T-helper 2 cell (primary cell): Measurements from ENCODE around the gene ABCC1.
"Not testable (repeated sequence)": the region's sequence is repeated elsewhere in the genome, so short reads cannot be mapped to it uniquely, and the experiment has no call there.

ENCODE experiments used
- DNase-seq, 5 experiments: peaks; one replicate each; pipeline versions ENCODE4 v3.0.0 to v3.0.0-alpha.2; 2012 to 2022

ABCC1 gene

DNA sequence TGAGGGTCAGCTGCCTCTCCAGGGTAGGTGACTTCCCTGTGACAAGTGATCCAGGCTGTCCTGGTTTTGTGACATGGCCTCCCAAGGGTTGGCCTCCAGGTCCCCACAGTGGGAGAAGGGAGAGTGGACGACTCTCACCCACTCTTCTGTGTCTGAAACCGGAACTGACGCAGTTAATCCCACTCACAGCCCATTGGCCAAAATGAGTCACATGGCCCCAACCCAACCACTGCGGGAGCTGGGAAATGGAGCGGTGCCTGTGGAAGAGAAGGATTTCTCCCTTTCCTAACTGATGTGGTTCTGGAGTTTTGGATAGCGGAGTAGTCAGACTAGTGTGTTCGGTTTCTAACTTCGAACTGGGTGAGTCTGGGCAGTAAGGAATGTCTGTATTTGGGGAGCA, 194.5 kb downstream of the ABCC1 start:
- DNase-seq, result no peak

DNA sequence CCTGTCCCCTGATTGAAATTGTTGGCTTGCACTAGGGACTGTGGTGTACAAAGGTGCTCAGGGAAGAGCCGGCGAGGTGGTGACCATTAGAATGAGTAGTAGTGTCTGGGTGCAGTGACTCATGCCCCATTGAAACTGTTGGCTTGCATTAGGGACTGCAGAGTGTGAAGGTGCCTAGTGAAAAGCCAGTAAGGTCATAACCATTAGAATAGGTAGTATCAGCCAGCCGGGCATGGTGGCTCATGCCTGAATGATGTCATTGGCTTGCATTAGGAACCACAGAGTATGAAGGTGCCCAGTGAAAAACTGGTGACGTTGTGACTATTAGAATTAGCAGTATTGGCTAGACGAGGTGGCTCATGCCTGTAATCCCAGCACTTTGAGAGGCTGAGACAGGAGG, 195.0 kb downstream of the ABCC1 start:
- DNase-seq, result no peak

DNA sequence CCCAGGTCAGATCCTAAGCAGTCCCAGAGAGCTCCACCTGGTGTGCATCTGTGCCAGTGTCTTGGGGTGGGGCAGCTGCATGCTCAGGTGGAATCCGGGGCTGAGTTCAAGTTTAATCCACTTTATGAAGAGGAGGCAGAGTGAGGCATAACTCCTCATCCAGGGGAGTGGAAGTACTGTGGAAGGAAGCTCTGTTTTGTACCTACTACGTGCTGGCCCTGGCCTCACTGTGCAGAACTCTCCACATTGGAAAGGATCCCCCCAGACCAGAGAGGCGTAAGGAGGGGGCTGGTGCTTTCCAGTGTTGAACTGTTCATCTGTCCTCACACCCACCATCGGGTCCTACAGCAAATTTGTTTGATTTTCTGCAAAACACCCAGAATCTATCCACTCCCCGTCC, 195.9 kb downstream of the ABCC1 start:
- DNase-seq, result no peak

DNA sequence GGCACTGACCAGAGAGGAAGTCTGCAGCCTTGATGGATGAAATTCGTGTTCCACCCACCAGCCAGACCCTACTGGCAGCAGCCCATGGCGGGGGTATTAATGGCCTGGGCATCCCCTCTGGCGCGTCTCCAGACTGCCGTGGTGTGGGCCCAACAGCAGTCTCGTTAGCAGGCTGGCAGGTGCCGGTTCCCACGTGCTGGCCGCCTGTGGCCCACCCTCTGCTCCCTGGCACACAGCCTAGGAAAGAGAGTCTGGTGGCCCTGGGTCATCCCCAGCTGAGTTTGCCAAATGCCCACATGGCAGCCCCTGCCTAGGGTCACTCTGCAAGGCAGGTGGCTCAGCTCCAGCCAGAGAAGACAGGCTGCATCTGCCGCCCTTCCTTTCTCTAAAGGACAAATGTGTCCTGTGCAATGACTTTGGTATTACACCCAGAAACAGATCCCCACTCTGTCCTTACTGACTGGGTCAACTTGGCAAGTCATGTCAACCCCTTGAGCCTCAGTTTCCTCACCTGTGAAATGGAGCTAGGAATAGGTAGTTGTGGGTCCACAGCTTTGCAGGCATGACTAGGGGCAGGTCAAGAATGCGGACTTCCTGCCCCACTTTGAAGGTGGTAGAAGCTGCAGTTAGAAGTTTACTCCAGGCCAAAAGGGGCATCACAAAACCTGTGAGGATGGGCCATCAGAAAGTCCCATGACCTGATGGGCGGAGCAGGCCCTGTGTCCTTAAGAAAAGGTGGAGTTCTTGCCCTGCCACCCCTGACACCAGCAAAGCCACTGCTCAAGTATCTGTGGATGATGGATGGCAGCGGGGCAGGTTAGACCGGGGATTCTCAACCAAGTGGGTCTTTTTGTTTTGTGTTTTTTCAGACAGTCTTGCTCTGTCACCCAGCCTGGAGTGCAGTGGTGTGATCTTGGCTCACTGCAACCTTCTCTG, 197.2 kb downstream of the ABCC1 start:
- no peak for DNase-seq

DNA sequence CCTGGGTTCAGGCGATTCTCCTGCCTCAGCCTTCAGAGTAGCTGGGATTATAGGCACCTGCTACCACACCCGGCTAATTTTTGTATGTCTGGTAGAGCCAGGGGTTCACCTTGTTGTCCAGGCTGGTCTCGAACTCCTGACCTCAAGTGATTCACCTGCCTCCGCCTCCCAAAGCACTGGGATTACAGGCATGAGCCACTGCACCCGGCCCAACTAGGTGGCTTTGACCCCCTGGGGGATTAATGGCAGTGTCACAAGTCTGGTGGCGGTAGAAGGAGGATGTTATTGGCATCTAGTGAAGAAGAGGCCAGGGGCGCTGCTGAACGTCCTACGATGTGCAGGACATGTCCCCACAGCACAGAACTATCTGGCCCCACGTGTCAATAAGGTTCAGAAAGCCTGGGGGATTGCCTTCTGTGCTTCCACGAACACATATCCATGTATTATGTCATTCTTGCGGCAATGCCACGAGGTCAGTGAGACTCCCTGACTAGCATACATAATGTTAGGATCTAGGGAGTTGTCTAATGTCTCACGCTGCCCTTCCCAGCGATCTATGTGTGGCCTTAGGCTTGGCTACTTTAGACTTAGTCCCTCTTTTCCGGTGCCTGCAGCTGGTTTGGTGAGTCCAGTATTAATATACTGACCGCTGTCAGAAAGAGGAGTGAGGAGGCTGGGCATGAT, 198.0 kb downstream of the ABCC1 start:
- no peak for DNase-seq

DNA sequence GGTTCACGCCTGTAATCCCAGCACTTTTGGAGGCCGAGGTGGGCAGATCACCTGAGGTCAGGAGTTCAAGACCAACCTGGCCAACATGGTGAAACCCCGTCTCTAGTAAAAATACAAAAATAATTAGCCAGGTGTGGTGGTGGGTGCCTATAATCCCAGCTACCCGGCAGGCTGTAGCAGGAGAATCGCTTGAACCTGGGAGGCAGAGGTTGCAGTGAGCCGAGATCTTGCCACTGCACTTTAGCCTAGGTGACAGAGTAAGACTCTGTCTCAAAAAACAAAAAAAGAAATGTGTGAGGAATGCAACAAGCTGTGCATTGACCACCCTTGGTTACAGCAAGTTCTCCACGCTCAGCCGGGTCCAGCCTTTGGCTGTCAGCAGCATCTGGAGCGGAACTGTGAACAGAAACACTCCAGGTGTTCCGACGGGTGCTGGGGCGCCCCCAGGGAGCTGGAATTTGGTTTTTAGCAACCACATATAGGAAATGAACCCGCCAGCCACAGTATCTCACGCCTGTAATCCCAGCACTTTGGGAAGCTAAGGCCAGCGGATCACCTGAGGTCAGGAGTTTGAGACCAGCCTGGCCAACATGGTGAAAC, 198.7 kb downstream of the ABCC1 start:
- not testable (repeated sequence) for DNase-seq

DNA sequence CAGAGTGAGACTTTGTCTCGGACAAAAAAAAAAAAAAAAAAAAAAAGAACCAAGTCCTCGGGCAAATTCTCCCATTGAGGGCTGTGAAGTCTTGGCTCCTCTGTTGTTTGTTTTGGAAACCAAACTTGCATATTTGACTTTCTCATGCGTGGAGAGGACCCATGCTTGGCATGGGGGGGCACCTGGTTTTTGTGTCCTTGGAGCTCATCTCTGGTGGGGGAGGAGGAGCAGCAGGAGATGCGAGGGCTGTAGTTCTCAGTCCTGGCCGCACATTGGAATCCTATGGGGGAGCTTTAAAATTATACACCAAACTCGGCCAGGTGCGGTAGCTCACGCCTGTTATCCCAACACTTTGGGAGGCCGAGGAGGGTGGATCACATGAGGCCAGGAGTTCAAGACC, 199.3 kb downstream of the ABCC1 start:
- DNase-seq, result no peak

DNA sequence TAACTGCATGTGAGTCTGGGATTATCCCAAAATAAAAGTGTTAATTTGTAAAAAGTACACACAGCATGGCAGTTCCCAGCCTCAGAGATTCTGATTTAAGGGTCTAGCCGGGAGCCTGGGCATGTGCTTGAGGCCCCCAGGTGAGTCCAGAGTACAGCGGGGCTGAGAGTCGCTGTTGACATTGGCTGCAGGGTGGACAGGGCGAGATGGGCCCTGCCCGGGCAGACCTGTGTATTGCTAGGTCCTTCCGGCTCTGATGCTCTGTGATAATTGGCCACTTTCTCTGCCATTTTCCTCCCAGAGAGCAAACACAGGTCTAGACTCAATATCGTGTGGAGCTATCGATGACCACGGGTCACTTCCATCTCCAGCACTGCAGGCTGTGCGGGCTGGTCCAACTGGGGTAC, 200.3 kb downstream of the ABCC1 start:
- no peak for DNase-seq

DNA sequence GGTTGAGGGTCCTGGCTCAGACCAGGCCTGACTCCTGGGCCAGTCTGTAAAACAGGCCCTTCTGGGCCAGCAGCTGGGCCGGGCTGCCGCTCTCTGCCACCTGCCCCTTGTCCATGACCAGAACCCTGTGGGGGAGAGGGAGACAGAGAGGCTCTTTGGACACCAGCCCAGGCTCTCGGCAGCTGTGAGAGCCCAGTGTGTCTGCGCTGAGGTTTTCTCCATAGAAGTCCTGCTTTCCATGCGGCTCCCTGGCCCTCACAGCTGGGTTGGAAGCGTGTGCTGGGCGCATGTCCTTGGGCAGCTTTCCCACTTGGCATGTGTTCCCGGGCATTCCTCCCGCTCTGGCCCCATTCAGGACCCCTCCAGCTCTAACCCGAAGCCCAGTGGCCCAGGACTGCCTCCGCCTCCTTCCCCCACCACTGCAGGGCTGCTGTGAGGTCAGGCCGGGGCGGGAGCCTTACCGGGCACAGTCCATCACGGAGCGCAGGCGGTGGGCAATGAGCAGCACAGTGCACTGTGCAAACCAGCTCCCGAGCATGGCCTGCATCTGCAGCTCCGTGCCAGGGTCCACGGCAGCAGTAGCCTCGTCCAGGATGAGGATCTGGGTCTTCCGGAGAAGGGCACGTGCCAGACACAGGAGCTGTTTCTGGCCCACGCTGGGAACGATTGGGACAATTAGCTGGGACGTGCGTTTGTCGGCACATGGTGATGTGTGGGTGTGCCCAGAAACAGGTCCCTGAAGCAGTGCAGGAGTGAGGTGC, 200.9 kb downstream of the ABCC1 start:
- no peak for DNase-seq

DNA sequence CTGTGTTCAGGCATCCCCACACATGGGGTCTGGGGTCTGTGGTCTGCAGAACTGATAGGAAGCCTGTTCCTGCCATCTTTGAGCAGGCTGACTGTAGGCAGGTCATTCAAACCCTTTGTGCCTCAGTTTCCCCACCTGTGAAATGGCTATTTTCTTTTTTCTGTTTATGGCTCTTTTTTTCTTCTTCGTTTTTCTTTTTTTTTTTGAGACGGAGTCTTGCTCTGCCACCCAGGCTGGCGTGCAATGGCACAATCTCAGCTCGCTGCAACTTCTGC, 201.4 kb downstream of the ABCC1 start:
- no peak for DNase-seq

DNA sequence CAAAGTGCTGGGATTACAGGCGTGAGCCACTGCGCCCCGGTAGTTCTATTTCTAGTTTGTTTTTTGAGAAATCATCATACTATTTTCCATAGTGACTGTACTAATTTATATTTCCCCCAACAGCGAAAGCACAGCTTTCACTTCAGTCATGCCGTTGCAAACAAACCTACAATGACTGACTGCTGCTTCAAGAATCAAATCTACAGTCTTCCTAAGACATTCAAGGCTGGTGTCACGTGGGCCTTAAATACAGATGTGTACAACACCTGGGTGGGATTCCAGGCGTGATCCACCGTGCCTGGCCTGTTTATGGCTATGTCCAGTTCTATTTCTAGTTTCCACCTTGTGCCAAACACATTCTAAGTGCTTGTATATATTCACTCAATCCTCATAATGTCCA, 201.9 kb downstream of the ABCC1 start:
- DNase-seq, result no peak

DNA sequence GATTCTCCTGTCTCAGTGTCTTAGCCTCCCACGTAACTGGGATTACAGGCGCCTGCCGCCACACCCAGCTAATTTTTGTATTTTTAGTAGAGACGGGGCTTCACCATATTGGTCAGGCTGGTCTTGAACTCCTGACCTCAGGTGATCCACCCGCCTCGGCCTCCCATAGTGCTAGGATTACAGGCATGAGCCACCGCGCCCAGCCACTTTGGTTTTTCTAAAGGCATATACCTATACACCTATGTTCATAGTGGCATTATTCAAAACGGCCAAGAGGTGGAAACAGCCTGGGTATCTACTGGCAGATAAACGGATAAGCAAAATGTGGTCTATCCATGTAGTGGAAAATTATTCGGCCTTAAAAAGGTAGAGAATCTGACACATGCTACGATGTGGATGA, 203.6 kb downstream of the ABCC1 start:
- DNase-seq, result not testable (repeated sequence)

DNA sequence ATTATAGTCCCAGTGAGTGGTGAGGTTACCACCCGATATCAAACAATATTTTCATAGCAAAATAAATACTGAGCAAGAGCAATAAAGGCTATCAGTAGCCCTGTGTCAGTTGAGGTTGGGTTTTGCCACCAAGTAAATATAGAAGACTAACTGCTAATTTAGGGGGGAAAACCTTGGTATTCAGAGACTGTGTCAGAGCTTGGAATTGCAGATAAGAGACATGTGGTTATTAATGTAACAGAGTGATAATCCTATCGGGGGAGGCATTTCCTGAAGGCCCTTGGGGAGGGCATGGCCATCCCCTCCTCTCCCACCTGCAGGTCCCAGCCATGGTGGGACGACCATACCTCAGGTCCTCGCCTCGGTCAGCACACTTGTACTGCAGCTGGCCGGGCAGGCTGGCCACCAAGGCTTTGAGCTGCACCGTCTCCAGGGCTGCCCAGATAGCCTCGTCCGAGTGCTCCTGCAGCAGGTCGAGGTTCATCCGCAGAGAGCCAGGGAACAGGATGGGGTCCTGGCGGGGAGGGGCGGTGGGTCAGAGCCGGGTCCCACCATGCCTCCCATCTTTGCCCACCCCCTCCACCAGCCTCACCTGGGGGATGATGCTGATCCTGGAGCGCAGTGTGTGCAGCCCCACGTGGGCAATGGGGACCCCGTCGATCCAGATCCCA, 205.0 kb downstream of the ABCC1 start:
- DNase-seq, result no peak

DNA sequence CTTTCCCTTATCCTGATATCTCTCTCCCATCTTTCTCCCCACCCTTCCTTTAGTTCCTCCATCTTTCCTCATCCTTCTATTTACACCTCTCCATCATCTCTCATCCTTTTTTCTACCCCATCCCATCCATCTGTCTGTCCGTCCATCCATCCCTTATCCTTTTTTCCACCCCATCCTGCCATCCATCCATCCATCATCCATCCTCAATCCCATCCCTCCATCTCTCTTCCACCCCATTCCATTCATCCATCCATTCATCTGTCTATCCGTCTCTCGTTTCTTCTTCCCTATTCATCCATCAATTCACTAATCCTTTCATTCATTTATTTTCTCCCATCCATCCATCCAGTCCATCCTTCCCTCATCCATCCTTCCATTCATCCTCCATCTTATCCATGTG, 205.8 kb downstream of the ABCC1 start:
- DNase-seq, result no peak

DNA sequence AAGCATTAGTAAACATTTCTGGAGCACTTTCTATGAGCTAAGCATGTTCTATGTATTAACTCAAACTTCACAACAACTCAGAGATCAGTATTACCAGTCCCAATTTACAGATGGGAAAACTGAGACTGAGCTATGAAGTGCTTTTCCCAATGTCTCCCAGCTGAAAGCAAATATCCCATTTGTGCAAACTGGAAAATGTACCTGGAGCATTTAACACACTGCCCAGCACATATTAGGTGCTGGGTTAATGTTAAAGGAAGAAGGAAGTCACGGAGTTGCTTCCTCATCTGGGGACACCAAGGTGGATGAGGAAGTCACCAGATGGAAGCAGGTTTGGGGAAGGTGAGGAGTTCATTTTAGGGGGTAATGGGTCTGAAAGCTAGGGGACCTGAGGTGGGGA, 207.8 kb downstream of the ABCC1 start:
- DNase-seq, result no peak

DNA sequence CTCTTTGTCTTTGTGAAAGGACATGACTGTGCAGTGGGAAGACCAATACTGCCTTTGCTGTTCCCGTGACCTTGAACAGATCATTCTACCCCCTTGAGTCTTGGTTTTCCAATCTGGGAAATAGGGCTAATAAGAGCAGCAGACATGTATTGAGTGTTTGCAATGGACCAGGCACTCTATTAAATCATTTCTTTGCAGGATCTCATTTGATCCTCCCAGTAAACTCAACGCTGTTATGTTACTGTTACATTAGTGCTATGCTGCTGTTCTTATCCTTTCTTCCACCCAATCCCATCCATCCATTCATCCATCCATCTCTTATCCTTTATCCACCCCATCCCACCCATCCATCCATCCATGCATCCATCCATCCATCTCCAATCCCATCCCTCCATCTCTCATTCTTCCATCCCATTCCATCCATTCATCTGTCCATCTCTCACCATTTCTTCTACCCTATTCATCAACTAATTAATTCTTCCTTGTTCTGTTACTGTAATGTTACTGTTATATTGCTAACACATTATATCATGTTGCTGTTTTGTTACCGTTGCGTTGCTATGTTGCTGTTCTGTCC, 208.8 kb downstream of the ABCC1 start:
- no peak for DNase-seq

DNA sequence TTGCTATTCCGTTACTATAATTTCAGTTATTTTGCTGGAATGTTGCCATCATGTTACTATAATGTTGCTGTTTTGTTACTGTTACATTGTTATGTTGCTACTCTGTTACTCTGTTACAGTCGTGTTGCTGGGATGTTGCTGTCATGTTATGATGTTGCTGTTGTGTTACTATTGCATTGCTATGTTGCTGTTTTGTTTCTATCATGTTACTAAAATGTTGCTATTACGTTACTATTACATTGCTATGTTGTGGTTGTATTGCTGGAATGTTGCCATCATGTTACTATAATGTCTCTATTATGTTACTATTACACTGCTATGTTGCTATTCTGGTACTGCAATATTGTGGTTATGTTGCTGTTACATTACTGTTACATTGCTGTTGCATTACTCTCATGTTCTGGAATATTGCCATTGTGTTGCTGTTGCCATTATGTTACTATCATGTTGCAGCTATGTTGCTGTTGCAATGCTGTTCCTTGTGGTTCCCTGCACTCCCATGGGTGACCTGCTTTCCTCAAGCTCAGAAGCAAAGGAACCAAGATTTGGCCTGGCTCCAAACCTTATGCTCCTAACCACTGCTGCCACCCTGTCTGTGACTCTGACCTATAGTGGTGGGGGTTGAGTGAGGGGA, 209.4 kb downstream of the ABCC1 start:
- DNase-seq, result no peak

DNA sequence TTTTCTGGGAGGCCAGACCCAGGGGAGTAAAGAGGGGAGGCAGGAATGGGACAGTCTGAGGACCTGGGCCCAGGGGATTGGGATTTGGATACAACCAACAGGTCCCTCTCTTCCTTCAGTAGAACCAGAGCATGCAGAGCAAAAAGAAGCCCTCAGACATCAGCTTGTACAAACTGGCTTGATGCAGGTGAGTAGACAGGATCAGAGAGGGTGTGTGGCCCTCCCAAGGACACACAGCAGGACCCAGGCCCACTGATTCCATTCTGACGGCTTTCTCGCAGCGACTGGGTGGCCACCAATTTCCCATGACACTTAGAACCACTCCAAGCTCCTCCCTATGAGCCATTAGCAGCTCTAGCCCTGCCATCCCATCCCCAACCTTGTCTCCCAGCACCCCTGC, 210.2 kb downstream of the ABCC1 start:
- DNase-seq, result no peak

DNA sequence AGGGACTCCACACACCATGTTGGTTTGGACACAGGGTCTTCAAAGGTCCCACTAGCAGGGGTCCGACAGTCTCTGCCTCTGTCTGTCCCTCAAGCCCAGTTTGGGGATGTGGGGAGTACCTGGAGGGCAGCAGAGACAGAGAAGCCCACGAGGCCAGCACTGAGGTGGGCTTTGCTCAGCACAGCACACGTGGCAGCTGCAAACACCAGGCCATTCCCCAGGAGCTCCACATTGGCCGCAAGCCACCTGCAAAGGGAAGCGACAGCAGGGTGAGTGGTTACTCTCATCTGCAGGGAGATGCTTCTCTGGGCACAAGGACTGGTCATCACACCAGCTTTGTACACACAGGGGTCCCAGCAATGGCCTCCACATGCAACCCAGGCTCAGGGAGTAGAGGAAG, 211.9 kb downstream of the ABCC1 start:
- DNase-seq, result no peak

DNA sequence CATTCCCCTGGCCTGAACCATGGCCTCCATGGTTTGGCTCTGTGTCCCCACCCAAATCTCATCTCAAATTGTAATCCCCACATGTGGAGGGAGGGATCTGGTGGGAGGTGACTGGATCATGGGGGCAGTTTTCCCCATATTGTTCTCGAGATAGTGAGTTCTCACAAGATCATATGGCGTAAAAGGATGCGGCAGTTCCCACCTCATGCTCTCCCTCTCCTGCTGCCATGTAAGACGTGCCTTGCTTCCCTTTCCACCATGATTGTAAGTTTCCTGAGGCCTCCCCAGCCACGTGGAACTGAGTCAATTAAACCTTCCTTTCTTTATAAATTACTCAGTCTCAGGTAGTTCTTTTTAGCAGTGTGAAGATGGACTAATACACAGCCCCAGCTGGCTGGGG, 212.4 kb downstream of the ABCC1 start:
- not testable (repeated sequence) for DNase-seq

DNA sequence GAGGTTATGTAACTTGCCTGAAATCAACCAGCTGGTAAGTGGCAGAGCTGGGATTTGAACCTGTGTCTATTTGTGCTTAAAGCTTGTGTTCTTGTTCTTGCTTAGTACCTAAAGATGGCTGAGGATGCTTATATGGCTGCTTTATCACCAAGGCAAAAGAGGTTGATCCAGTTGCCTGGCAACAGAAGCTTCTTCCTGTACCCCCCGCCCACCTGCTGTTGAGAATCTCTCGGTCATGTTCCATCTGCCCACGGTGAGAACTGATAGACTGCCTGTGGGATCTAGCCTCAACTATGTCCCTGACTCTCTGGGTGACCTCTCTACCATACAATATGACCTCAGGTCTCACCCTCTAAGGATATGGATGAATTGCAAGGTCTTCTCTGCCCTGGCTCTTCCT, 213.2 kb downstream of the ABCC1 start:
- no peak for DNase-seq

DNA sequence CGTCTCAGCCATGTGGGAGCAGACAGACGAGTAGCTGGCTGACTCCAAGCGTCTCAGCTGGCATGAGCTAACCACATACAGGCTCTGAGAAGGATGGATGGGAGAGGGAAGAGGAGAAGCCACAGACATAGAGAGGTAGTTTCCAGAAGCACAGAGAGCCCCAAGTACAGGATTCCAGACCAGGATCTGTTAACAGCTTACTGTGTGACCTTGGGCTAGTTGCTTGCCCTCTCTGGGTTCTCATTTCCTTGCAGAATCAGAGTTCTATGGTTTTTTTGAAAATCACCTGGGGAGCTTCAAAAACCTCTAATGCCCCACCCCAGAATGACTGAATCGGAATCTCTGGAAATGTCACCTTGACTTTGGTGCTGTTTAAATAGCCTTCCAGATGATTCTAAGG, 213.7 kb downstream of the ABCC1 start:
- no peak for DNase-seq
